GM19035 (cell line): ENCODE data around the gene ZNF860.
"Not testable (repeated sequence)": the region's sequence is repeated elsewhere in the genome, so short reads cannot be mapped to it uniquely, and the experiment has no call there.

Experiments used
- ATAC-seq: cut with Tn5 transposase; IDR thresholded peaks from one replicate; pipeline ENCODE4 v1.9.1; 2021; ENCODE audit not compliant: unreplicated experiment

The ZNF860 gene

DNA sequence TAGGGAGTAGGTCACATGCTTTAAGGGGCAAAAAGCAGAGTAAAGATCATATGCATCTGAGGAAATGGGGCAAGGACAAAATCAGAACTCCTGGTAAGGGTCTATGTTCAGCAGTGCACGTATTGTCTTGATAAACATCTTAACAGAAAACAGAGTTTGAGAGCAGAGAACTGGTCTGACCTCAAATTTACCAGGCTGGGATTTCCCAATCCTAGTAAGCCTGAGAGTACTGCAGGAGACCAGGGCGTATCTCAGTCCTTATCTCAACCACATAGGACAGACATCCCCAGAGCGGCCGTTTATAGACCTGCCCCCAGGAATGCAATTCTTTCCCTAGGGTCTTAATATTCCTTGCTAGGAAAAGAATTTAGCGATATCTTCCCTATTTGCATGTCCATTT, 13.5 kb downstream of the ZNF860 start:
- ATAC-seq: not testable (repeated sequence)

GRCh38 chr3:31996195-31996594, 14.6 kb downstream of the ZNF860 start:
- no peak for ATAC-seq

DNA sequence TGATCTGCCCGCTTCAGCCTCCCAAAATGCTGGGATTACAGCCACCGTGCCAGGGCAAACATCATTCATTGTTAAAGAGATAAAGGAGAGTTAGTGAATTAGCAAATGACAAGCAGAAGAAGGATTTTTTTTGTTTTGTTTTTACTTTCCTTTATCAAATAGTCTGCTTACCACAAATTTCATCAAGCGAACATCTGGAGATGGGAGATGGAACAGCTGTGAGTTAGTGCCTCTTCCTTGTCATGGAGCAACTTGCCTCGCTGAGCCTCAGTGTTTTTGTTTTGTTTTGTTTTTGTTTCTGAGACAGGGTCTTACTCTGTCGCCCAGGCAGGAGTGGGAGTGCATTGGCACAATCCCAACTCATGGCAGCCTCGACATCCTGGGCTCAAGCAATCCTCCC, 15.9 kb downstream of the ZNF860 start:
- no peak for ATAC-seq

DNA sequence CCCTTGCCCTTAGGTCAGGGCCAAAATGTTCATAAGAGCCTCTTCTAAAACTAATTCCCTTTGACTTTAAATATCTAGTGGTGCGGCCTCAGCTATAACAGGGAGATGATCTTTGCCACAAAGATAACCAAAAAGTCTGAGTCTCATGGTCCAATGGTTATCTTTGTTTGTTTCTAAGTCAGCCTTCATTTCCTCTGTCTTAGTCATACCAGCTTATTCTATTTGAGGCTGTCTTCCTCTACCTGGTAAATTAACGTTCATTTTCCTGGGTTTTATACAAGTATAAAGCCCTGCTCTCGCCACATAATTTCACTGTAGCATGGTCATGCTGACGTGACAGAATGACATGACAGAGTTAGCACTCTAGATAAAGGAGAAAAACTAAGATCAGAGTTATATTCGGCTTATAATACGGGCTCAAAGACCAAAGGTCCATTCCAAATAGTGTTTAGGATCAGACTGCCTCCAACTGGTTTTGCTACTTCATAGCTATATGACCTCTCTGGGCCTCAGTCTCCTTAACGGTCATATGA, 18.4 kb downstream of the ZNF860 start:
- no peak for ATAC-seq

DNA sequence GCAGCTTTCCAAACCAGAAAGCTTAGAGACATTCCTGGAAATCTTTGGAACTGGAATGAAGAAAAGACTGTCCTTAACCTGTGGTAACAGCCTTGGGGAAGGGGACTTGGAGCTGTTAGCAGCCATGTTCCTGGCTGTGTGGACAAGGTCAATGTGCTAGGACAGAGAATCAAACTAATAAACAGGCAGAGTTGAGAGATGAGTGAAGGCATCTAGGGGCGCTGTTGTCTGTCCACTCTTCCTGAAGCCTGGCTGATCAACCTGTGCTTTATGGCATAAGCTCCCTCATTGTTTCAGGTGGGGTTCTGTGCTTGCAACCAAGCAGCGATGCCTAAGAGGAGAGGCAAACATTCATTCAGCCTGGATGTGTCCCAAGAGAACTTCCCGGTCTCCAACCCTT, 19.3 kb downstream of the ZNF860 start:
- ATAC-seq: no peak

- ATAC-seq: no peak
Measured at GRCh38 chr3:32002561-32003368, 21.2 kb downstream of the ZNF860 start.

- no peak for ATAC-seq
Measured at GRCh38 chr3:32003380-32003779, 21.8 kb downstream of the ZNF860 start.

DNA sequence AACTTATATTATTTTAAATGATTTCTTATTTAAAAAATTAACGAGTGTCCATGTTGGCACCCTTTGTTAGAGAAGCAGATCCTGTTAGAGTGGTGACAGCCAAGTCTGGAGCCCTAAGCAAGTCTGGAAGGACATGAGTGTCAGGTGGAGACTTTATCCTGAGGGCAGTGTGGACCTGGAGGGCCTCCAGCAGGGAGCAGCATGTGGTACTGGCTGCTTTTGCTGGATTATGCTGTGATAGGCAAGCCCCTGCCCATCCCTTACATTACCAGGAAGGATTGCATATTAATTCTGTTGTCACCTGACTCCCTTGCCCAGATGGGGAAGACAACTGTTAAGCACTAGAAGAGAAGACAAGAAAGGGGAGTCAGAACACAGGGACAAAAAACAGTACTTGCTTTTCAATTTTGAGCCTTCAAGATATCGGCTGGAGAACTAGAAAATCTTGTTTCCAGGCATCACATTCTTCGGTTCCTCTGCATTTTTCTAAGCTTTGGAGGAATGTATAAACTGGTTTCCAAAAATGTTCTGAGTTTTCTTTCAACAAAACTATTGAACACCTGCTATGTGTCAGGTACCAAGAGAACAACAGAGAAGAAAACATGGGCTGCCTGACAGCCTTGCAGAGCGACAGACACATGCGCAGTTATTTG, 22.7 kb downstream of the ZNF860 start:
- no peak for ATAC-seq

- no peak for ATAC-seq
Measured at GRCh38 chr3:32009101-32009500, 27.6 kb downstream of the ZNF860 start.

DNA sequence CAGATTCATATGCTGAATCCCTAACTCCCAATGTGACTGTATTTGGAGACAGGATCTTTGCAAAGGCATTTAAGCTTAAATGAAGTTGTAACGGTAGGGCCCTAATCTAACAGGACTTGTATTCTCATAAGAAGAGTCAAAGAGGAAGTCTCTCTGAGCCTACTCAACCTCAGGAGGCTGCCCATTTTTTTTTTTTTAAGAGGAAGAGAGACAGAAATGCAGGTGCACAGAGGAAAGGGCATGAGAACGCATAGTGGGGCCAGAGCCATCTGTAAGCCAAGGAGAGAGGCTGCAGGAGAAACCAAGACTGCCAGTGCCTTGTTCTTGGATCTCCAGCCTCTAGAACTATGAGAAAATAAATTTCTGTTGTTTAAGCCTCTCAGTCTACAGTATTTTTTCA, 28.4 kb downstream of the ZNF860 start:
- ATAC-seq: no peak

DNA sequence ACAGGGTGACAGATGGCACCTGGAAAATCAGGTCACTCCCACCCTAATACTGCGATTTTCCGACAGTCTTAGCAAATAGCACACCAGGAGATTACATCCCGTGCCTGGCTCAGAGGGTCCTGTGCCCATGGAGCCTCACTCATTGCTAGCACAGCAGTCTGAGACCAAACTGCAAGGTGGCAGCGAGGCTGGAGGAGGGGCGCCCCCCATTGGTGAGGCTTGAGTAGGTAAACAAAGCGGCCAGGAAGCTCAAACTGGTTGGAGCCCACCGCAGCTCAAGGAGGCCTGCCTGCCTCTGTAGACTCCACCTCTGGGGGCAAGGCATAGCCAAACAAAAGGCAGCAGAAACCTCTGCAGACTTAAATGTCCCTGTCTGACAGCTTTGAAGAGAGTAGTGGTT, 29.1 kb downstream of the ZNF860 start:
- not testable (repeated sequence) for ATAC-seq

DNA sequence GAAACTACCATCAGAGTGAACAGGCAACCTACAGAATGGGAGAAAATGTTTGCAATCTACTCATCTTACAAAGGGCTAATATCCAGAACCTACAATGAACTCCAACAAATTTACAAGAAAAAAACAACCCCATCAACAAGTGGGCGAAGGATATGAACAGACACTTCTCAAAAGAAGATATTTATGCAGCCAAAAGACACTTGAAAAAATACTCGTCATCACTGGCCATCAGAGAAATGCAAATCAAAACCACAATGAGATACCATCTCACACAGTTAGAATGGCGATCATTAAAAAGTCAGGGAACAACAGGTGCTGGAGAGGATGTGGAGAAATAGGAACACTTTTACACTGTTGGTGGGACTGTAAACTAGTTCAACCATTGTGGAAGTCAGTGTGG, 34.1 kb downstream of the ZNF860 start:
- not testable (repeated sequence) for ATAC-seq

DNA sequence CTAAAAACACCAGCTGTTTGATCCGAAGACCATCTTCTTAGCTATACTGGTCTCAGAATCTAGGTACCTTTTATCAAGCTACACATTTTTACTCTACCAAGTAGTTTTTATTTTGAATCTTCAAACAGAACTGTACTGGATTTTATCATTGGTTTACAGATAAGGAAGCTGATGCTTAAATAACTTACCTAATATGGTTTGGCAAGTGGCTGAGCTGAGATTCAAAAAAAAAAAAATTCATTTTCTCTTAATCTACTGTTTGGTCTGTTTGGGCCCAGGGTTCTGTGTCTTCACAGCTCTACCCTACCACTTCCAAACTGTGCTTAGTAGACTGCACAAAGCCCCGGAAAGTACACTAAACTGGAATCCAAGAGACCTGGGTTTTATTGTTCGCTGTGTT, 35.7 kb downstream of the ZNF860 start:
- no peak for ATAC-seq

DNA sequence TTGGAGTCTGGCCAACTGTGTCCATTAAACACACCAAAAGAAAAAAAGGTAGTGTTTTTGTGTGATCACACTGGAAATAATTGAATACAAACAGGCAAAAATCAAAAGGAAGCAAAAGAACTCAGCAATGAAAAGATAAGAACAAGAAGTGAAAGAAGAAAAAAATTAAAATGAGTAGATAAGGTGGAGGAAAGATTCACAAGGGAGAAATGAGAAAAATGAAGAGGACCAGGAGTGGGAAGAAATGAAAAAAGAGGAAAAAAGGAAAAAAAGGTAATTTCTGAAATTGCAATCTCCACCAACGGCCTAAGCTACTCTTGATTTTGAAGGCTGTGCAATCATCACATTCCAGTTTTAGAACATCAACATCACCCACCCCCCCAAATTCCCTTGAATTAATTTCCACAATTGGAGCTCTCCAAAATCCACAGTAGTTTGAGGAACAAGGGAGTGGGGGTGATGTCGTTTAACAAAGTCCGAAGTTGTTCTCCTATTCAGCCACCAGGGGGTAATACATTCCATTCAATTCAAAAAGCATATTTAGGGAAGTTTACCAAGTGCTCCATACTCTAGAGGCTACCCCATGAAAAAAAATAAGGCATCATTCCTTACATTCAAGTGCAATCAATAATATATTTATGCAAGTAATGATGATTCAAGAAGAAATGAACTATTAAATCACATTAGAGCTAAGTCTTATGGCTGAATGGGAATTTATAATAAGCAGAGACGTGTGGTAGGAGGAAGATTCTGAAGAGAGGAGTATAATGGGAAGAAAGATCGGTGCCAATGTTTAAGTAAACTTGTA, 37.4 kb downstream of the ZNF860 start:
- ATAC-seq: no peak

DNA sequence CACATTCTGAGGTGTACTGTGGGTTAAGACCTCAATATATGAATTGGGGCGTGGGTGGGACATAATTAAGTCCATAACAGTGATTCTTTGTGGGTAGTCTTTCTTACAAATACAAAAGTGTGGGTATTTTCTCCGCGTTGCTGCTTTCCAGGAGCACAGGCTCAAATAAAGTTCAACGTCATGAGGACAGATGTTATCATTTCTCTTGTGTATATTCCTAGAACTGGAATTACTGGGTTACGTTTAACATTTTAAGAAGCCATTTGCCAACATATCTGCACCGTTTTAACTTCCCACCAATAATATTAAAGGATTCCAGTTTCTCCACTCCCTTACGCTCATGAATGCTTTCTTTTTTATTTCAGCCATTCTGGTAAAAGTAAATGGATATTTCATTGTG, 39.6 kb downstream of the ZNF860 start:
- no peak for ATAC-seq

DNA sequence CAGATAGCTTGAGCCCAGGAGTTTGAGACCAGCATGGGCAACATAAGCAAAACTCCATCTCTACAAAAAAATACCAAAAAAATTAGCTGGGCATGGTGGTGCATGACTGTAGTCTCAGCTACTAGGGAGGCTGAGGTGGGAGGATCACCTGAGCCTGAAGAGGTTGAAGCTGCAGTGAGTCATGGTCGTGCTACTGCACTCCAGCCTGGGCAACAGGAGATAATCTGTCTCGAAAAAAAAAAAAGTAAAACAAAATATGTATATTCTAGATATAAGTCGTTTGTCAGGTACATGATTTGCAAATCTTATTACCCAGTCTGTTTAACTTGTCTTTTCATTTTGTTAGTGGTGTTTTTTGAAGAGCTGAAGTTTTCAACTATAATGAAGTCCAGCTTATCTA, 40.2 kb downstream of the ZNF860 start:
- no peak for ATAC-seq

- no peak for ATAC-seq
Measured at GRCh38 chr3:32022947-32023346, 41.4 kb downstream of the ZNF860 start.

DNA sequence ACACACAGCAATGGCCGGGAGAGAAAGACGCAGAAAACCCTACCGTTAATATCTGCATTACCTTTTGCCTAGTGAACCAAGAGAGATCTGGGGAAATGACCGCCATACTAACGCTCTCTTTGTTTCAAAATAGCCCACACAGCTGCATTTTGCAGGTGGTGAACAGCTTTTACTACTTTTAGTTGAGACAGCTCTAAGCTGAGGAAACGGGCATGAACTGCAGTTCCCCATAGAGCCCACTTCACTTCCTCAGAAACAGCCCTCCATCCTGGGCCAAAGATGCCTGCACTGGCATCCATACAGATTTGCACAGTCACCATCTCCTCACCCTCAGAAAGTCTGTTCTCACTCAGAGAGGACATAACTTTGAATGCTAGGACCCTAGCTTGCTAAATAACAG, 45.0 kb downstream of the ZNF860 start:
- ATAC-seq: no peak

DNA sequence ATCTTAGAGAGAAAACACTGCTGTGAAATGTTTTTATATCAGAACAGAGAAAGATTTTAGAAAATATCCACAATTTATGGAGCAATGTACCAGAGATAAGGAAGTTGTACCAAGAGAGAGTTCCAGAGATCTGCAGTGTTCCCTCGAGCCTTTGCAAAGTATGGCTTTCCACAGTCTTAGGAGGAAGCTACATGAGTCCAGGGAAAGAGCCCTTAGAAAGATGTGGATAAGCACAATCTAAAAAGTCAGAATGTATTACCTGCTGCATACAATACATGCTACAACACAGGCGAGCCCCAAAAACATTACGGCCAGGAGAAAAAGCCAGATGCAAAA, 56.4 kb downstream of the ZNF860 start:
- ATAC-seq: no peak

GRCh38 chr3:32041316-32041715, 59.8 kb downstream of the ZNF860 start:
- no peak for ATAC-seq
